ENCODE data around the gene VPS36.
"Not testable (repeated sequence)": the region's sequence is repeated elsewhere in the genome, so short reads cannot be mapped to it uniquely, and the experiment has no call there.

VPS36 gene

GRCh38 chr13:52446265-52446664 lies 4.2 kb downstream of the VPS36 start:
- no peak for DNase-seq (ENCODE audit: low read depth in 2 of 2)

- DNase-seq (ENCODE audit: low read depth in 2 of 2), result no peak
Measured at GRCh38 chr13:52432456-52432855, 18.0 kb downstream of the VPS36 start.

- no peak for DNase-seq (ENCODE audit: low read depth in 2 of 2)
Measured at GRCh38 chr13:52428295-52428694, 22.1 kb downstream of the VPS36 start.

- no peak for DNase-seq (ENCODE audit: low read depth in 2 of 2)
Measured at GRCh38 chr13:52421216-52421615, 29.2 kb downstream of the VPS36 start.

- no peak for DNase-seq (ENCODE audit: low read depth in 2 of 2)
Measured at GRCh38 chr13:52419080-52419479, 31.4 kb downstream of the VPS36 start.

GRCh38 chr13:52414963-52415362 lies 35.5 kb downstream of the VPS36 start:
- DNase-seq (ENCODE audit: low read depth in 2 of 2), result no peak

GRCh38 chr13:52414051-52414450 lies 36.4 kb downstream of the VPS36 start:
- no peak for DNase-seq (ENCODE audit: low read depth in 2 of 2)

GRCh38 chr13:52412128-52412527 lies 38.3 kb downstream of the VPS36 start:
- DNase-seq (ENCODE audit: low read depth in 2 of 2), result no peak

- DNase-seq (ENCODE audit: low read depth in 2 of 2), result no peak
Measured at GRCh38 chr13:52411629-52412028, 38.8 kb downstream of the VPS36 start.

GRCh38 chr13:52408071-52408658 lies 42.3 kb downstream of the VPS36 start:
- DNase-seq (ENCODE audit: low read depth in 2 of 2), result not testable (repeated sequence)

- DNase-seq (ENCODE audit: low read depth in 2 of 2), result not testable (repeated sequence)
Measured at GRCh38 chr13:52407436-52407835, 43.0 kb downstream of the VPS36 start.

- no peak for DNase-seq (ENCODE audit: low read depth in 2 of 2)
Measured at GRCh38 chr13:52406629-52407028, 43.8 kb downstream of the VPS36 start.

- no peak for DNase-seq (ENCODE audit: low read depth in 2 of 2)
Measured at GRCh38 chr13:52405767-52406494, 44.5 kb downstream of the VPS36 start, which contains the start of gene THSD1. Gene THSD1, minus strand, starts transcription at chr13:52406172. Its CDS starts 3,572 bp downstream, at chr13:52402600.

GRCh38 chr13:52405369-52405766 lies 45.1 kb downstream of the VPS36 start:
- no peak for DNase-seq (ENCODE audit: low read depth in 2 of 2)

- DNase-seq (ENCODE audit: low read depth in 2 of 2), result no peak
Measured at GRCh38 chr13:52399708-52400107, 50.7 kb downstream of the VPS36 start.

- no peak for DNase-seq (ENCODE audit: low read depth in 2 of 2)
Measured at GRCh38 chr13:52399046-52399445, 51.4 kb downstream of the VPS36 start.

- no peak for DNase-seq (ENCODE audit: low read depth in 2 of 2)
Measured at GRCh38 chr13:52395704-52396103, 54.7 kb downstream of the VPS36 start.

- DNase-seq (ENCODE audit: low read depth in 2 of 2), result no peak
Measured at GRCh38 chr13:52394586-52394985, 55.8 kb downstream of the VPS36 start.

- DNase-seq (ENCODE audit: low read depth in 2 of 2), result no peak
Measured at GRCh38 chr13:52393572-52394357, 56.7 kb downstream of the VPS36 start.

GRCh38 chr13:52387721-52388120 lies 62.7 kb downstream of the VPS36 start:
- no peak for DNase-seq (ENCODE audit: low read depth in 2 of 2)

- no peak for DNase-seq (ENCODE audit: low read depth in 2 of 2)
Measured at GRCh38 chr13:52385870-52386269, 64.6 kb downstream of the VPS36 start.

GRCh38 chr13:52383366-52383765 lies 67.1 kb downstream of the VPS36 start:
- no peak for DNase-seq (ENCODE audit: low read depth in 2 of 2)

GRCh38 chr13:52378312-52378711 lies 72.1 kb downstream of the VPS36 start:
- DNase-seq (ENCODE audit: low read depth in 2 of 2), result no peak
